Measurements from ENCODE around the gene HOXB2.

The HOXB2 gene

DNA sequence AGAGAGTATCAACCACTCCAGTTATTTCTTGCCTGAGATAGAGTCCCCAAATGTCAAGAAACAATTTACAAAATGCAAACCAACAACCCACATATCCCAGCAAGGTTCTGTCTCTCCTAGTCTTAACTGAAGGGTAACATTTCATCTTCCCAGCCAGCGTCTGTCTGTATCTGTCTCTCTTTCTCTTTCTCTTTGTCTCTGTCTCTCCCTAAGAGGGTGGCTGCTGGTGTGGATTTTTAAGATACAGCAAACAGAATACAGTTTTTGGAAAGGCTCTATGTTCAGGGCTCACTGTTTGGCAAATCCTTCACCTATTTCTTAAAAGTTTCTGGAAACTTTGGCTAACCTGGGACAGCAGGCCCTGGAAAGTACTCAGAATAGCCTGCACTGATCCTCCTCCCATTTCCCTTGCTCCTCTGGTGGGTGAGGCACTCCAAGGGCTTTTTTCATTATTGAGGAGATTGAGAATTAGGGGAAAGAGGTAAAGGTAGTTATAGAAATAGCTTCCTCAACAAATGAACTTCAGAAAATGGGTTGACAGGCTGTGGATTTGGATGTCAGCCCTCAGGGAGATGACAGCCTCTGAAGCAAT is 27.0 kb upstream of the HOXB2 start:
- Histone ChIP-seq H3K4me3 (ENCODE audit: low read depth, low read length) (no peak overlapping the region), H3K27ac (ENCODE audit: extremely low read depth, low read depth, low read length) (peak overlapping the region; percentile 93), H3K9me3 (ENCODE audit: control insufficient read depth, insufficient read depth, low read depth, low read length) (no peaks in the 10 kb centered on the region), H3K36me3 (ENCODE audit: control insufficient read depth in 2 of 2, insufficient read depth in 1 of 2, low read length in 2 of 2) (peaks cover 8 to 39% of the 10 kb centered on the region in 2 experiments), H3K4me1 (ENCODE audit: control insufficient read depth, insufficient read depth, low read length) (peaks cover 99% of the 10 kb centered on the region)
- 0 out of 2 replicates have a peak, but pooled peaks have one; percentile 25 for TF ChIP-seq ZBTB8A (tag by site-specific recombination; IDR thresholded peaks at IDR 0.05)
- TF ChIP-seq ZNF138 (tag by site-specific recombination; IDR thresholded peaks at IDR 0.05; ENCODE audit: borderline replicate concordance) = no peak
- TF ChIP-seq FEZF1 (tag by site-specific recombination; IDR thresholded peaks at IDR 0.05) = no peak
- no peak for TF ChIP-seq ZNF292 (tag by site-specific recombination; IDR thresholded peaks at IDR 0.05; ENCODE audit: borderline replicate concordance, low read depth)
- TF ChIP-seq, protein P1, sequence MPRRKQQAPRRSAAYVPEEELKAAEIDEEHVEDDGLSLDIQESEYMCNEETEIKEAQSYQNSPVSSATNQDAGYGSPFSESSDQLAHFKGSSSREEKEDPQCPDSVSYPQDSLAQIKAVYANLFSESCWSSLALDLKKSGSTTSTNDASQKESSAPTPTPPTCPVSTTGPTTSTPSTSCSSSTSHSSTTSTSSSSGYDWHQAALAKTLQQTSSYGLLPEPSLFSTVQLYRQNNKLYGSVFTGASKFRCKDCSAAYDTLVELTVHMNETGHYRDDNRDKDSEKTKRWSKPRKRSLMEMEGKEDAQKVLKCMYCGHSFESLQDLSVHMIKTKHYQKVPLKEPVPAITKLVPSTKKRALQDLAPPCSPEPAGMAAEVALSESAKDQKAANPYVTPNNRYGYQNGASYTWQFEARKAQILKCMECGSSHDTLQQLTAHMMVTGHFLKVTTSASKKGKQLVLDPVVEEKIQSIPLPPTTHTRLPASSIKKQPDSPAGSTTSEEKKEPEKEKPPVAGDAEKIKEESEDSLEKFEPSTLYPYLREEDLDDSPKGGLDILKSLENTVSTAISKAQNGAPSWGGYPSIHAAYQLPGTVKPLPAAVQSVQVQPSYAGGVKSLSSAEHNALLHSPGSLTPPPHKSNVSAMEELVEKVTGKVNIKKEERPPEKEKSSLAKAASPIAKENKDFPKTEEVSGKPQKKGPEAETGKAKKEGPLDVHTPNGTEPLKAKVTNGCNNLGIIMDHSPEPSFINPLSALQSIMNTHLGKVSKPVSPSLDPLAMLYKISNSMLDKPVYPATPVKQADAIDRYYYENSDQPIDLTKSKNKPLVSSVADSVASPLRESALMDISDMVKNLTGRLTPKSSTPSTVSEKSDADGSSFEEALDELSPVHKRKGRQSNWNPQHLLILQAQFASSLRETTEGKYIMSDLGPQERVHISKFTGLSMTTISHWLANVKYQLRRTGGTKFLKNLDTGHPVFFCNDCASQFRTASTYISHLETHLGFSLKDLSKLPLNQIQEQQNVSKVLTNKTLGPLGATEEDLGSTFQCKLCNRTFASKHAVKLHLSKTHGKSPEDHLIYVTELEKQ (tag by site-specific recombination; IDR thresholded peaks at IDR 0.05; ENCODE audit: borderline replicate concordance) = no peak
- TF ChIP-seq IKZF3 (tag by site-specific recombination; IDR thresholded peaks at IDR 0.05) = 0 out of 2 replicates have a peak, but pooled peaks have one; percentile 11
- TF ChIP-seq ZNF112 (tag by site-specific recombination; IDR thresholded peaks at IDR 0.05) = no peak
- peak; percentile 69 for TF ChIP-seq ZNF341 (tag by site-specific recombination; IDR thresholded peaks at IDR 0.05; ENCODE audit: low read depth)
- no peak for TF ChIP-seq ZNF274 (IDR thresholded peaks at IDR 0.05; ENCODE audit: low read length)
- TF ChIP-seq ZNF274 (tag by site-specific recombination; IDR thresholded peaks at IDR 0.05; ENCODE audit: borderline replicate concordance) = no peak
- TF ChIP-seq, protein P2, sequence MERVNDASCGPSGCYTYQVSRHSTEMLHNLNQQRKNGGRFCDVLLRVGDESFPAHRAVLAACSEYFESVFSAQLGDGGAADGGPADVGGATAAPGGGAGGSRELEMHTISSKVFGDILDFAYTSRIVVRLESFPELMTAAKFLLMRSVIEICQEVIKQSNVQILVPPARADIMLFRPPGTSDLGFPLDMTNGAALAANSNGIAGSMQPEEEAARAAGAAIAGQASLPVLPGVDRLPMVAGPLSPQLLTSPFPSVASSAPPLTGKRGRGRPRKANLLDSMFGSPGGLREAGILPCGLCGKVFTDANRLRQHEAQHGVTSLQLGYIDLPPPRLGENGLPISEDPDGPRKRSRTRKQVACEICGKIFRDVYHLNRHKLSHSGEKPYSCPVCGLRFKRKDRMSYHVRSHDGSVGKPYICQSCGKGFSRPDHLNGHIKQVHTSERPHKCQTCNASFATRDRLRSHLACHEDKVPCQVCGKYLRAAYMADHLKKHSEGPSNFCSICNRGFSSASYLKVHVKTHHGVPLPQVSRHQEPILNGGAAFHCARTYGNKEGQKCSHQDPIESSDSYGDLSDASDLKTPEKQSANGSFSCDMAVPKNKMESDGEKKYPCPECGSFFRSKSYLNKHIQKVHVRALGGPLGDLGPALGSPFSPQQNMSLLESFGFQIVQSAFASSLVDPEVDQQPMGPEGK (tag by site-specific recombination; IDR thresholded peaks at IDR 0.05) = no peak
- no peak for TF ChIP-seq ZNF843 (tag by site-specific recombination; IDR thresholded peaks at IDR 0.05)
- CTCF ChIA-PET = no interaction called here
- POLR2A ChIA-PET = no interaction called here

- Histone ChIP-seq H3K27ac (ENCODE audit: extremely low read depth, low read depth, low read length) (peak overlapping the region; percentile 93), H3K9me3 (ENCODE audit: control insufficient read depth, insufficient read depth, low read depth, low read length) (no peaks in the 10 kb centered on the region), H3K36me3 (ENCODE audit: control insufficient read depth in 2 of 2, insufficient read depth in 1 of 2, low read length in 2 of 2) (peaks cover 8 to 45% of the 10 kb centered on the region in 2 experiments), H3K4me1 (ENCODE audit: control insufficient read depth, insufficient read depth, low read length) (peaks cover 100% of the 10 kb centered on the region), H3K4me3 (ENCODE audit: low read depth, low read length) (no peak overlapping the region)
- CTCF ChIA-PET = interaction anchor here (0.5 kb wide), 1 partner anchor 83 kb away, joined by 7 read pairs; no protein-coding TSS in a partner anchor
- POLR2A ChIA-PET = interaction anchor here (1.0 kb wide), 1 partner anchor 91 kb away, joined by 3 read pairs; no protein-coding TSS in a partner anchor
- TF ChIP-seq, protein P1 (tag by site-specific recombination; IDR thresholded peaks at IDR 0.05; ENCODE audit: borderline replicate concordance) = peak; percentile 94
- 0 out of 2 replicates have a peak, but pooled peaks have one; percentile 32 for TF ChIP-seq ZNF10 (tag by site-specific recombination; IDR thresholded peaks at IDR 0.05)
- no peak for TF ChIP-seq ZNF473 (tag by site-specific recombination; IDR thresholded peaks at IDR 0.05)
- TF ChIP-seq OSR2 (tag by site-specific recombination; IDR thresholded peaks at IDR 0.05) = peak; percentile 76
- peak; percentile 82 for TF ChIP-seq ZNF596 (tag by site-specific recombination; IDR thresholded peaks at IDR 0.05)
- no peak for TF ChIP-seq SCRT2 (tag by site-specific recombination; IDR thresholded peaks at IDR 0.05)
- TF ChIP-seq ZNF169 (tag by site-specific recombination; IDR thresholded peaks at IDR 0.05) = no peak
- peak; percentile 83; the same call in 1 of the 2 replicates for TF ChIP-seq TCF7L2 (IDR thresholded peaks at IDR 0.05; ENCODE audit: borderline replicate concordance, low read depth, low read length)
- TF ChIP-seq ZSCAN30 (tag by site-specific recombination; IDR thresholded peaks at IDR 0.05) = peak; percentile 92
- TF ChIP-seq GLIS1 (tag by site-specific recombination; IDR thresholded peaks at IDR 0.05) = peak; percentile 84
- TF ChIP-seq ZBTB21 (tag by site-specific recombination; IDR thresholded peaks at IDR 0.05) = 0 out of 2 replicates have a peak, but pooled peaks have one; percentile 12
Observed at GRCh38 chr17:48571024-48571818, 26.3 kb upstream of the HOXB2 start.
